ENCODE results near the gene CCDC33.
A peak's percentile ranks its signal among the peaks of the same experiment; 100 is the strongest.

Gene CCDC33

GRCh38 chr15:74317820-74318375 lies 81.8 kb downstream of the CCDC33 start:
- no peak for DNase-seq

GRCh38 chr15:74318376-74319137 lies 82.4 kb downstream of the CCDC33 start:
- DNase-seq = peak in 1 of 2 experiments; percentile 11

GRCh38 chr15:74319138-74319460 lies 83.0 kb downstream of the CCDC33 start:
- DNase-seq = no peak

GRCh38 chr15:74319596-74320351 lies 83.6 kb downstream of the CCDC33 start:
- DNase-seq = peak in 1 of 2 experiments; percentile 27

DNA sequence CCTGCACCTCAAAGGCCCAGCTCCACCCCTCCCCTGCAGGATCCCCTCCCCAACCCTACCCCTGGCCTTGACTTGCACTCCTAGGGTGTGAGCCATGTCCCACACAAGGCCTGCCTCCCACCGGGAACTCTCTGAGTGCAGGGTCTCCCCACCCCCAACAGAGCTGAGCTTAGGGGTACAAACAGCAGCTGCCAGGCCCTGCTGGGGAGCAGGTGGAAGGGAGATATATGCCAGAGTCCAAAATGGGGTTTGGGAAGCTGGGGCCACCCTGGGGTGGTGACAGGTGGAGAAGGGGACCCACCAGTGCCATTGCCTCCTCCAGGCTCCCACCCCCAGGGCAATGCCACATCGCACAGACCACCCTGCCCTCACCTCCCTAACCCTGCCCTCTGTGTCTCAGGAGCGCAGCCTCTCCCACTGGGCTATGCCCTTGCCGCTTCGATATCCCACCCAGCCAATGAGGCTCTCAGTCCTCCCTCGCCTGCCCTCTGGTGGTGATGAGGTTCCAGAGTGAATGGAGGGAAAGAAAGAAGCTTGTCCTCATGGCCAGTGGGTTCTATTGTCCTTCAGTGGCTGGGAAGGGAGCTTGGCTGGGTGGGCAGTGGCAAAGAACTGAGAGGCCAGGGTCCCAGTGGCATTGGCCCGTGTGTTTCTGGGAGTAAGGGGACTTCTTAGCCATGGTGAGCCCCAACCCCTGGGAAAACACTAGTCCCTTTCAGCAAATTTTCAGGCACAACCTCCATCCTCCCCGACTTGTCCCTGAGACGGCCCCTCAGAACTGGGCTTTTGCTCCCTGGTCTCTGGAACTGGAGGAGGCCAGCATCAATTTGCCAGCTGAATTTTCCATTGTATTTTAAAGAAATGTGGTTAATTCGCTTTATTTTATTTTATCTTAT lies 84.5 kb downstream of the CCDC33 start:
- peak; percentile 73 to 76 for DNase-seq

DNA sequence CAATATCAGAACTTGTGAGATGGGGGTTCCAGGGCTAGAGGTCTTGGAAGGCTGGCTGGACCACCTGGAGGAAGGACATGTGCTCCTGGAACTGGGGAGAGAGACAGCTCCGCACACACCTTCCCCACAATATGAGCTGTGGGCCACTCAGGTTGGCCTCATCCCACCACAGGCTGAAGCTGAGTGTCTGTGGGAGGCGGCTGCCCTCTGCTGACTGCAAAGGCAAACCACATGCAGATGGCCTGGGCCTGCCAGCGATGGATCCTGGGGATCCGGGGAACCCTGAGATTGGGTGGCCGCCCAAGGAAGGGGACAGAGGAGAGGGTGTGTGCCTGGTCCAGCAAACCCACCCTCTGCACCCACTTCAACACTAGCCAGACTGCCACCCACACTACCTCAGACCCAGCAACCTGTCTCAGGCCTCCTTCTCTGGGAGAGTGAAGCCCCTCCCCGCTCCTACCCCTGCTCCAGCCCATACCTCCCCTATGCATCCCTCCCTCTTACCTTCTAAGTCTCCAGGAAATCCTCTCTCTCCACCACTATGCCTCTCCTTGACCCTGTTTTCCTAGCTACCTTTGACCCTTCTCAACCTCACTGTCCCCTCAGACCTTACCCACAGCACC lies 86.5 kb downstream of the CCDC33 start:
- DNase-seq = peak; percentile 42 to 57

DNA sequence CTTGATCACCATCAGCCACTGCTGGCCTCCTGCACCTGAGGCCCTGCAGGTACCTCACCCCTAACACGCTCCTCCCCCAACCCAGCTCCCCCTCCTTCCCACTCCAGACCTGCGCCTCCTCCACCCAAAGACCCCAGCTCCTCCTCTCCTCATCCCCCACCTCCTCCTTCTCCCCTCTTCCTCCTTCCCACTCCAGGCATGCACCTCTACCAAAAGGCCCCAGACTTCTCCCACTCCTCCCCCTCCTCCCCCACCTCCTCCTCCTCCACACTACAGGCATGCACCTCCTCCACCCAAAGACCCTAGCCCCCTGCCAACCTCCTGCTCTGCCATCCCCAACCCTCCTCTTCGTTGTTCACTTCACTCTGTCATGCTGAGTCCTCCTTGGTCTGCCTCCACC lies 88.6 kb downstream of the CCDC33 start:
- DNase-seq = no peak

DNA sequence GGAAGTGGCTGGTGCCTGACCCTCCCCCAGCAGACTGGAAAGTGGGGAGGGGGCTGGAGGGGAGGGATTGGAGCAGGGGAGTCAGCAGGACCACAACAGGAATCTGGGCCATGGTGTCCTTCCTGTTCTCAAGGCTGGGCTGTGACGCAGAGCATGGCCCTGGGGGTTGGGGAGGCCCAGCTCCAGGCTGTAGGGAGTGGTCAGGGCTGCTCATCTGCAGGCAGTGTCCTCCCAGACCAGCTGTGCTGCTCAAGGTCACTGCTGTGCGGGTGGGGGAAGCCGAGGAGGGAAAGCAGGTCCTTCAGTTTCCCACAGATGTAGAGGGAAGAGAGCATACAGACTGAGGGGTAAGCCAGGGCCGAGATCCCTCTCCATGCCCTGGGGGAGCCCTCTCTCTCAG lies 90.6 kb downstream of the CCDC33 start:
- no peak for DNase-seq

- no peak for DNase-seq
Observed at GRCh38 chr15:74327756-74328155, 91.6 kb downstream of the CCDC33 start.

- DNase-seq = no peak
Observed at GRCh38 chr15:74328331-74329056, 92.4 kb downstream of the CCDC33 start.

DNA sequence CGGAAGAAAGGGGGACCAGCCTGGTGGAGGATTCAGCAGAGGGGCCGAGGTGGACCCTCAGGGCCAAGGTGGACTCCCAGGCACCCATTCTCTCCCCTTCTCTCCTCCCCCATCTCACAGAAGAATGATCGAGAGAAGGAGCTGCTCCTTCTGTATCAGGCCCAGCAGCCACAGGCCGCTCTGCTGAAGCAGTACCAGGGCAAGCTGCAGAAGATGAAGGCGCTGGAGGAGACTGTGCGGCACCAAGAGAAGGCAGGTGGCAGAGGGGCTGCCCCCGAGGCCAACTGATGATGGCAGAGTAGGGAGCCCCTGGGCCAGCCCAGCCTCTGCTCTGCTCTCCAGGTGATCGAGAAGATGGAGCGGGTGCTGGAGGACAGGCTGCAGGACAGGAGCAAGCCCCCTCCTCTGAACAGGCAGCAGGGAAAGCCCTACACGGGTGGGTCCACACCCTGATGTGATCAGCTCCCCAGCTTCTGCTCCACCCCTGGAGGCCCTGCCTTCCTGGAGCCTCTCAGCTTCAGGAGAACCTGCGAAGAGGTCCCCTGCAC lies 94.8 kb downstream of the CCDC33 start:
- DNase-seq = no peak

DNA sequence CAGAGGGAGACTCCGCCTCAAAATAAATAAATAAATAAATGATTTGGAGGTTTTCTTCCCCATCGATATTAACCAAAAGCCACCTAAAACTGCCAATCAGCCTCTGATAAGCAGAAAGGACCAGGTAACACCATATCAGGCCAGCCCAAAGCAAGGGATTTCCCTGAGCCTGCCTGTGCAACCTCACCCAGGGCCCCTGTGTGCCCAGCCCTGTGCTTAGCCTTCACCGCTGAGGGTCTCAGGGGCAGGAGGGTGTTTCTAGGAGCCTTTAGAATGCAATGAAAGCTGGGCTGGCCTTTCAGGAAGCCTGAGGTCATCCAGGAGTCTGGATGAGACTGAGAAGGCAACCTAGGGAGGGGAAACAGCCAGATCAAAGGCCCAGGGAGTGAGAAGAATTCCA lies 95.9 kb downstream of the CCDC33 start:
- DNase-seq = no peak

DNA sequence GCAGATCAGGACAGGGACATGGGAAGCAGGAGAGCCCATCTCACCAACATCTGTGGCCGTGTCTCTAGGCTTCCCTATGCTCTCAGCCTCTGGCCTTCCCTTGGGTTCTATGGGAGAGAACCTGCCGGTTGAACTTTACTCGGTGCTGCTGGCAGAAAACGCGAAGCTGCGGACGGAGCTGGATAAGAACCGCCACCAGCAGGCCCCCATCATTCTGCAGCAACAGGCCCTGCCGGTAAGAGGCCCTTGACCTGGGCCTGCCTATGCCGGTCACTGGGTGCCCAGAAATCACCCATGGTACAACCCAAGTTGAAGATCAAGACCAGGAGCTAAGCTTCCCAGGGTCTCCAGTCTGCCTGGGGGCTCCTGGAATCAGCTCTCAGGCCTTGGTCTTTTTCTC lies 96.5 kb downstream of the CCDC33 start:
- no peak for DNase-seq

GRCh38 chr15:74333093-74333492 lies 97.0 kb downstream of the CCDC33 start:
- no peak for DNase-seq

- no peak for DNase-seq
Observed at GRCh38 chr15:74333662-74334061, 97.5 kb downstream of the CCDC33 start.

DNA sequence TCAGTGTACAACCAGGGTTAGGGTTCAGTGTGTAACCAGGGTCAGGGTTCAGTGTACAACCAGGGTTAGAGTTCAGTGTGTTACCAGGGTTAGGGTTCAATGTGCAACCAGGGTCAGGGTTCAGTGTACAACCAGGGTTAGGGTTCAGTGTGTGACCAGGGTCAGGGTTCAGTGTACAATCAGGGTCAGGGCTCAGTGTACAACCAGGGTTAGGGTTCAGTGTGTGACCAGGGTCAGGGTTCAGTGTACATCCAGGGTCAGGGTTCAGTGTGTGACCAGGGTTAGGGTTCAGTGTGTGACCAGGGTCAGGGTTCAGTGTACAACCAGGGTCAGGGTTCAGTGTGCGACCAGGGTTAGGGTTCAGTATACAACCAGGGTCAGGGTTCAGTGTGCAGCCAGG lies 98.0 kb downstream of the CCDC33 start:
- DNase-seq = no peak

GRCh38 chr15:74335396-74335795 lies 99.3 kb downstream of the CCDC33 start:
- no peak for DNase-seq

- no peak for DNase-seq
Observed at GRCh38 chr15:74336061-74337005, 100.2 kb downstream of the CCDC33 start.

- DNase-seq = no peak
Observed at GRCh38 chr15:74337146-74337545, 101.0 kb downstream of the CCDC33 start.

GRCh38 chr15:74337607-74338211 lies 101.6 kb downstream of the CCDC33 start:
- no peak for DNase-seq
